ENCODE data around the gene SNX20.

The SNX20 gene

DNA sequence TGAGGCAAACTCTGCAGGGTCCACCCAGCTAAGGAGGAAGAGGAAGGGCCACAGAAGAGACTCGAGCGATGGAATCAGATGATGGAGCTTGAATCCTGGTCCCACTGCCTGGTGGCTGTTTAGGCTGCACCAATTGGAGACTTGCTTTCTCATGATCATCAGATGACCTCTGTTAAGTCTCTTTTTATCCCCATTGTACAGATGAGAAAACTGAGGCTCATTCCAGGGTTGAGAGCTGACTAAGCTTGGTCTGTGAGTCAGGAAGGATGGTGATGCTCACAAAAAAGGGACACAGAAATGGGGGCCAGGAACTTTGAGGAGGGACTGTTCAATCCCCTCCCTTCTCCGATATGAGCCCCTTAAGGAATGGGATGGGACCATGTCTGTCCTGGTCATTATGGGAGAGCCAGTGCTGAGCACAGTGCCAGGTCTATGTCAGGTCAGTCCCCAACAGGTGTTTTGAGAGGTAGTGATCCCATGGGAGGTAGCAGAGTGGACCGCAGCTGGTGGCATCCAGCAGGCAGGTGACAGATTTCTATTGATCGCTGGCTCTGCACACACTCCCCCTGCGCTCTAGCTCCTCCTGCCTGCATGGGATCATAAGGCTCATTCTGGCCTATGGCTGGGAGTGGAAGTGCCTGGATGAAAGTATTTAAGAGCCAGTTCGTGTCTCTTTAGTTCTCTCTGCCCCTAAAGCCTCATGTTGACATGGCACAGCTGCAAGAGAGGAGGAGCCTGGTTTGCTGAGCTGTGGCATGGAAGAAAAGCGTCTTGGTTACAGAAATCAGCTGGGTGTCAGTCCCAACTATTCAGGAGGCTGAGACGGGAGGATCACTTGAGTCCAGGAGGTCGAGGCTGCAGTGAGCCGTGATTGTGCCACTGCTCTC is 27.2 kb downstream of the SNX20 start:
- no peak for DNase-seq

DNA sequence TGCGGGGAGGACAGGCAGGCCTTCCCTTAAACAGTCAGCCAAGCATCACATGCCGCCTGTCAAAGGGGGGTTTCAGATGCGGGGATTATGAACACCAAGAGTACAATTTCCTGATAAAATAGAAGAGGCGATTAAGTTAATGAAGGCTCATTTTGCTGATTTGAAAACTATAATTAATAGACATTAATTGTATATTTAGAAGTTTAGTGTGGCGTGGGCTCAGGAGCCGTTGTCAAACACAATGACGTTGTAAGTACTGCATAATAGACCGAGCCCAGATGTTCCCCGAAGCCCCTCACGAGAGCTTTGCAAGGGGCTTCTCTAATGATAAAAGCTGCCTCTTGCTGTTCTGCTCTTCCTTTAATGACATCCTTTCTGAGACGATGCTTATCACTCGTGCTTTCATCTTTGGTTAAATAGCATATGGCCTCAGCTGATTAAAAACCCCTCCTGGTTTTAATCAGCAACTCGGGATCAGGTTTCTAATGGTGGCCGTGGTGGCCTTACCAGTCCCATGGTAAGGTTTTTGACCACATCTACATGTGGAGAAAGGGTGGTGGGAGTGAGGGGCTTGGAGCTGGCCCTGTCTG is 28.2 kb downstream of the SNX20 start:
- DNase-seq: no peak

DNA sequence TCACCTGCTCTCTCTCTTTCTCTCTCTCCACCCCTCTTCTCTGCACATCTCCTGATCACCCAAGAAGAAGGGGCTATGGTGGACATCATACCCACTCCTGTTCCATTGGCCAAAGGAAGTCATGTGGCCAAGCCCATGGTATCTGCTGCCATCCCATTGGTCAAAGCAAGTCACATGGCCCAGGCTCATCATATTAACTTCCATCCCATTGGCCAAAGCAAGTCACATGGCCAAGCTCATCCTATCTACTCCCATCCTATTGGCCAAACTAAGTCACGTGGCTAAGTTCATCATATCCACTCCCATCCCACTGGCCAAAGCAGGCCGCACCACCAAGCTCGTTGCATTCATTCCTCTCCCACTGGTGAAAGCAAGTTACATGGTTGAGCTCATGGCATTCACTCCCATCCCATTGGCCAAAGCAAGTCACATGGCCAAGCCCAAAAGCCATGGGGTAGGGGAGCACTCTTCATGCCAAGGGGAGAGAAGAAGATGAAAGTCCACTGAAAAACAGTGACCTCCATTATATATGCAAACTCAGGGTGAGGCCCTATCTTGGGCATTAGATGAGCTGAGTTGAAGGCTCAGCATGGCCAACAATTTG is 29.2 kb downstream of the SNX20 start:
- DNase-seq: no peak

DNA sequence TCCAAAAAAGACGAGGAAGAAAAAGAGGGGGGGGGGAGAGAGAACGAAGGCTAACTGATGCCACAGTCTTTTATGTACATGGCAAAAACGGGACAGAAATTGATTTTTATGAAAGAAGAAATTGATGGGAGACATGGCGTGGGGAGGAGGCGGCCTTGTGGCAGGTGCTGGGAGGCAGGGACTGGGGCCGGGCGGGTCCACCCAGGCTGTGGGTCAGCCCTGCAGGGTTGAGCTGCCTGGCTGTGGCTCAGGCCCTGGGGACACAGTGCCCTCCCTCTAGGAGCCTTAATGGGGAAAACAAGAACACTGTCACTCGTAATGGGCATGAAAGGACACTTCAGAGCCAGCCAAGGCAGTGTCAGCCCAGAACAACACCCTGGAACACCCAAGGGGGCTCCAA is 34.8 kb downstream of the SNX20 start:
- no peak for DNase-seq

DNA sequence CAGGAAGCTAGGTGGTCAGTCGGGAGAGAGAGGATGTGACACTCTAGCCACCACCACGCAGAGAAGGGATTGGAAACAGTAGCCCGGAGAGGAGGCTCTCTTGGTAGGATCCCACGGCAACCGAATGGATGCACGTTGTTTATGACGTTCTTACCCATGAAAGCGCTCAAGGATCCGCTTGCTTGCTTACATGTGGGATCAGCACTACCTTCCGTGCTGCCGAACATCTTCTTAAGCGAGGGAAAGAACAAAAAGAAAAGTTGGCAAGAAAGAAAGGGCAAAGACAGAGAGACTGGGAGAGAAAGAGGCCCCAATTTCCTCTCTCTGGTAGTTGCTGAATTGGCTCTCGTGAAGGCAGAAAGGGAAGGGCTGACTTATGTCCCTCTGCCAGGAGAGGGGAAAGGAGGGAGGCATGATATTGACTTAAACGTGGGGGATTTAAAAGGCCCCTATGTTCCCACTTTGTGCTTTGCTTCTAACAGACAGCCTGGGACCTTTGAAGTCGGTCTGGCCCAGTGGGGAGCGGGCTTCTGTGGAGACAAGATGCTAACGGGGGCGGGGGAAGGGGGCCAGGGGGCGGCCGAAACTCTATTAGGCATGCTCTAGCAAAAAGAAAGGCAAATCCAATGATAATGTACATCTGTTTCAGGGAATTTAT is 35.4 kb downstream of the SNX20 start:
- DNase-seq: no peak

DNA sequence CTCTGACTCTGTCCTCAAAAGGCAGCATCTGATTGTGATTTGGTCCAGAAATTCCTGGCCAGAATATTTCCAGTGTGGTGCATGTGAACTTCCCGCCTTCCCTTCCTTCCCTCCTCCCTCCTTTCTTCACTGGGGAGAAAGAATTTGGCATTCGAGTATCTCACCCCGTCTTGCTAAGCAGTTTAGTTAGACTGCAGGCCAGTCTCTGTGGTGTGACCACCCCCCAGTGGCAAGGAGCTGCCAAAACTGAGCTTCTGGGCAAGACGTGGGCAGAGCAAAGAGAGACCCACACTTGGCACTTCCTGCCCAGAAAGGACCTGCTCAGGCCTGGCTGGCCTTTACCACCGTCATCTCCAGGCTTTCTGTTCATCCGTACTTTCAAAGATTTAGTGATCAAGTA is 36.4 kb downstream of the SNX20 start:
- no peak for DNase-seq

DNA sequence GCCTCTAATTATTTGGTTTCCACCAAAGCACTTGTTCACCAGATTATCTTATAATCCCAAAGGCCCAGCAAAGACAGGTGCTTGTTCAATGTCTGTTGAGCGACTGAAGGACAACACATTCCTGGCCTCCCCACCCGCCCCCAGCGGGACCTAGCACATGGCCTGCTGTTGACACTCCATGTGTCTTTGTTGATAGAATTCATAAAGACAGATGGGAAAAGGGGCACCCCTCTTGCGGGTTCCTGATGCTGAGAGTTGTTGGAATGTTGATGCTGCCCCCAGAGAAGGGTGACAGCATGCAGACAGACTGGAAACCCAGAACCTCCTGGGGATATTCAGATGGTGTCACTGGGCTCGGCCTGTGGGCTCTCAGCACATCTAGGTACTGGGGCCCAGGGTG is 36.9 kb downstream of the SNX20 start:
- DNase-seq: no peak

DNA sequence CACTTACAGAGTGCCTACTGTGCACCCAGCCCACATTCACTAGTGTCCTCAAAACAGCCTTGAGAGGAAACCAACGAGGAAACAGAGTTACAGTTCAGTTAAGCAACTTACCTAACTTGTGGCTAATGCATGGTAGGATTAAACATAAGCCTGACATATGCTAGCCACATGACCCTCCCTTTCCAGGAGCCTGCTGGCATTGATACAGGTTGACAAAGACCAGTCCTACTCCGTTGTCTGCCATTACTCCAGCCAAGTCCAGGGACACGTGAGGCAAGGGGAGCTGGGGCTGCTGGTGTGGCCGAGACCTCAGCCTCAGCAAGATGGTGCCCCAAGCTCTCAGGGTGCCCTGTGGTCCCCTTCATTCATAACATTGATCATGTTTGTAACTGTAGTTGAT is 37.9 kb downstream of the SNX20 start:
- no peak for DNase-seq

DNA sequence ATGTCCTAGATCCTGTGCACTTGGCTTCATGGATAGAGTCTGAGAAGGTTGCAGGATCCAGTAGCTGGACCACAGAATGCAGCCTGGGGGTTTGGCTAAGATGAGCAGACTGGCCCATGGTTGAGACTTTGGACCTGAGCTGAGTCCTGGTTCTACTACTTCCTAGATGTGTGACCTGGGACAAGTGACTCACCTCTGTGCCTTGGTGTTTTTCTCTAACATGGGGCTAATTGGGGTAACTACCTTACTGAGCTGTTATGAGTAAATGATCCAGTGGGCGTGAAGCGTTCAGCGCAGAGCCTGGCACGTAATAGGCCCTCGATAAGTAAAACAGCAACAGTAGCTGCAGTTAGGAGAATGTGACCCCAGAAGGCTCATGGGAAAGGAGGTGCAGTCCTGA is 38.8 kb downstream of the SNX20 start:
- DNase-seq: no peak

DNA sequence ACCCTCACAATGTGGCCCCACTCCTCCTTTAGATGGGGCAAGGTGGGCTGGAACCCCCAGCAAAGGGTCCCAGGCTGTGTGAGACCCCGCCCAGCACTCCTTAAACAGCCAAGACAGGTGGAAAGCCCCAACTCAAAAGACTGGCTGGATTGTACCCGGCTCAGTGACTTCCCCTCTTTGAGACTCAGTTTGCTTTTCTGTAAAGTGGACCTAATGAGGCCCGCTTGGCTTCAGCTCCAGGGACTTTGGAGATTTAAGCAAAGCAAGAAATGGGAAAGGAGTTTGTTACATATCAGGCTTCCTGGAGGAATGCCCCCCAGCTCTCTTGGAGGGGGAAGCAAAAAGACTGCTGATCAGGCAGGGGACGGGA is 39.3 kb downstream of the SNX20 start:
- DNase-seq: no peak

DNA sequence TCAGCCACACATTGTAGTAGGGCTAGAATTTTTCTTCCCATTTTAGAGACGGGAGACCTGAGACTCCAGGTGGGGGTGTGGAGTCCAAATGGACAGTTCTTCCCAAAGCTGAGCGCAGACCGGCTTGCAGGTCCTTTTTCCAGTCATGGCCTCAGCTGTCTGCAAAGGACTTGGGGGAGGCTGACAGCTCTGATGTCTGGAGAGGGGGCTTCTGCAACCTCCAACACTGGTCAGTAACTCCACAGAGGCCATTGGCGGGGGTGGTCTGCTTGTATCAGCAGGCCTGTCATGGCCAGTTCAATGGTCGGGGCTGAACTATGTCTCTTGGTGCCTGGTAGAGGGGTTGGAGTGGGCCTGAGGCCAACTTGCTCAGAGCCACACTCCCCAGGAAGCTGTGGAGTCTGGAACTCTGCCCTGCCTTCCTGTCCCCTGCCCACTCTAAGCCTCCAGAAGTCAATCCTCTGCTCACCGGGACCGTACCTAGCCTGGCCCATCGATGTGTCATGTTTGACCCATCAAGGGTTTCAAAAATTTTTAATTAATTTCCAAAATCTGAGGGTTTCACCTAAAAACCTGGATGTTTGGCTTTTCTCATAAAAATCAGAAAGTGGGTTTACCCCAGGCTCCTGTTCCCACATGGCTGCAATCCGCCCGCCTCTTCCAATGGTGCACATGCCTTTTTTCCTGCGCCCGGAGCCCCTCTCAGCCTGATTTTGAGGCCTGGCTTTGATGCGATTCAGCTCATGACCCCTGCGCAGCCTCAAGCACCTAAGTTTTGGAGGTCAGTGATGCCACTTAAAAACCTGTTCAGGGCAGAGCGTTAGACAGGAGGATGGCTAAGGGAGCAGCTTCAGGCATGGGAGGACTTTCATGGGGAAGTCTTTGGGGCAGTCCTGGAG is 39.9 kb downstream of the SNX20 start:
- no peak for DNase-seq

DNA sequence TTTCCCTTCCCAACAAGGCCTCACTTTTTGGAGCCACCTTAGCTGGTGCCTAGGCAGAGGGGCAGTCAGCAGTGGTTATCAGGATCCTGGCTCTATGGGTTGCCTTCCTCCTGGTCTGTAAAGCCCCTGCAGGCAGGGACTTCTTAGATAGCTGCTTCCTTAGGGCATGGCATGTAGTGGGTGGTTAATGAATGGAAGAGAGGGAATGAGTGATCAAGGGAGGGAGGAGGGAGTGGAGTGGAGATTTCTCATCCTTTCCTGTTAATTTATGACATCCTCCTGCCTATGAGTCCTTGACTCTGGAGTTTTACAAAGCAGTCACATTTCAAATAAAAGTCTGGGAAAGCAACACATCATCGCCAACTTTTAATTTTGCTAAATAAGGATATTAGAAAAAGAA is 40.7 kb downstream of the SNX20 start:
- DNase-seq: no peak

DNA sequence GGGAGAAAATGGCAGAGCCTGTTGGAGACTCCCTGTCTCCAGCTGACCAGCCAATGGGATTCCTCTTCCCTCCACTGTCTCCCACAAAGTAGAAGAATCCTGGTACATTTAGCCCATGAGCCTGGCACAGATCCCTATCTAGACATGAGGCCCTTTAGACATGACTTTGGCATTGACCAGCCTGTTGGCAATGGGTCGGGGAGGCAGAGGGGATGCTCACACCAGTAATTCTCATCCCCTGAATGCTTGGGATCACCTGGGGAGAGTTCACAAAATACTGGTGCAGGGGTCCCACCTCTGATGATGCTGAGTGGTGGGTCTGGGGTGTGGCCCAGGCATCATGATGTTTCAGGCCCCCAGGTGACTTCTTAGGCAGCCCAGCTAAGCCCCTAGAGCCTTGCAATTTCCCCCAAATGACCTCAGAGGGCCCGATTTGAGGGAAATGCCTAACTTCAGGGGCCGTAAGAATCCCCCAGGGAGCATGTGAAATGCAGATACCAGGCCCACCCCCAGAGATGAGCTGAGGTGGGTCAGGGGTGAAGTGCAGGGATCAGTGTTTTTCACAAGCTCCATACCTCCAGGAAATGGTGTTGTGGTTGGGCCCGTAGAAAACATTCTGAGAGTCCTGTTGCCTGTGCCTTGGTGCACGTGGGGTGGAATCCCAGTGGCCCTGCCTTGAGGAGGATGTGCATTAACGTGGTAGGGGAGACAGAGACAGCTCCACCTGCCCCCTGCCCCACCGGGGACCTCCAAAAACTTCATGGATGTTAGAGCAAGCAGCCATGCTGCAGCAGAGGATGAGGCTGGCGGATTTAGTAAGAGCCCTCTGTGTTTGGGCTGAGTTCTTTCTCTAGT is 42.1 kb downstream of the SNX20 start:
- DNase-seq: no peak

DNA sequence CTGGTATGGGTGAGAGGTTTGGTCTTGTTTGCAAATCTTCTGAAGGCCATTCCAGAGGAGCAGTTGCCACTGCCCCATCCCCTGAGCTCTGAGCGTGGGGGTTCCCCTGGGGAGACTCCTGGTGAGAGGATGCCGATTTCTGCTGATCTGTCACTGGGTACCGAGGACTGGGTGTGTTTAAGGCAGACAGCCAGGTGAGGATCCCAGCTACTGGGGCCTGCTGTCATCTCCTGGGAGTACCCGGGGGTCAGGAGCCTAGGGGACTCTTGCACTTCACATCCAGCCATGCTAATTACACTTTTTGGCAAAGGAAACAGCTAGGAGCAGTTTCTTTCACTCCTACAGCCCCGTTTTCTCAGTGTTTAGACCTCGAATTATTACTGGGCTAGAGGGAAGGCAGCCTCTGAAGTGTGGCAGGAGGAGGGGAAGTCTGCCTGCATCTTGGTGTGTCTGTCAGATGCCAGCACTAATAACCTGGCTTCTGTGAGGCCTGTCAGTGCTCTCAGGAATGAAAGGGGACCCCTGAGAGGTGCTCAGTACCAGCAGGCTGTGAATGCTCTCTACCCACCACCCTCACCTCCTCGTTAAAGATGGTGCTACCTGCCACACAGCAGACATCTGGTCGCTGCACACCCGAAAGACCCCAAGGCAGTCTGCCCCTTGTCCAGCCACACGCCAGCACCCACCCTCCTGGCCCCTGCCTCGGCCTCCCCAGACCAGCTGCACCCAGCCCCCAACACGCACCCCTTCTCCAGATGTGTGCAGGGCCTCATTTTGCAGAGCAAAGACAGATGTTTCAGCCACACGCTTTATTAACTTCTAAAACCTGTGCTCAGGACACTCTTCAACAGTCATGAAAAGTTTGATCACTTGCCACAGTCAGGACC is 43.2 kb downstream of the SNX20 start:
- no peak for DNase-seq

DNA sequence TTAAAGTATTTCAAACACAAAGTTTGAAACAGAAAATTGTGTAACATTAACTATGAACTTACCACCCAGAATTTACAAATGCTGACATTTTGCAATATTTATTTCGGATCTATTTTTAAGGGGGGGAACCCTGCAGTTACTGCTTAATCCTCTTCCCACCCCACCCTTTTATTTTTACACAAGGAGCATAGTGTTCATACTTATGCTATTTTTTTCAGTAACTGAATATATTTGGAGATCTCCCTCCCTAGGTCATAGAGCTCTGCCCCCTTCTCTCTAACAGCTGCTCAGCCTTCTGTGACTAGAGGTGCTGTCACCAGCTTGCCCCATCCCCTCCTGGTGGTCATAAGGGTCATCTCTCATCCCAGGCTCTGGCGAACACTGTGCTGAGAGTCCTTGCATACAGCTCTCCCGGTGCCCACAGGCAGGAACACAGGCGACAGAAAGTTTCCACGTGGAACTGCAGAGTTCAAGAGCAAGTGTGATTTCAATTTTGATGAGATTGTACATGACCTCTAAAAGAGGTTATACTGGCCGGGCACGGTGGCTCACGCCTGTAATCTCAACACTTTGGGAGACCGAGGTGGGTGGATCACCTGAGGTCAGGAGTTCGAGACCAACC is 44.2 kb downstream of the SNX20 start:
- DNase-seq: no peak

DNA sequence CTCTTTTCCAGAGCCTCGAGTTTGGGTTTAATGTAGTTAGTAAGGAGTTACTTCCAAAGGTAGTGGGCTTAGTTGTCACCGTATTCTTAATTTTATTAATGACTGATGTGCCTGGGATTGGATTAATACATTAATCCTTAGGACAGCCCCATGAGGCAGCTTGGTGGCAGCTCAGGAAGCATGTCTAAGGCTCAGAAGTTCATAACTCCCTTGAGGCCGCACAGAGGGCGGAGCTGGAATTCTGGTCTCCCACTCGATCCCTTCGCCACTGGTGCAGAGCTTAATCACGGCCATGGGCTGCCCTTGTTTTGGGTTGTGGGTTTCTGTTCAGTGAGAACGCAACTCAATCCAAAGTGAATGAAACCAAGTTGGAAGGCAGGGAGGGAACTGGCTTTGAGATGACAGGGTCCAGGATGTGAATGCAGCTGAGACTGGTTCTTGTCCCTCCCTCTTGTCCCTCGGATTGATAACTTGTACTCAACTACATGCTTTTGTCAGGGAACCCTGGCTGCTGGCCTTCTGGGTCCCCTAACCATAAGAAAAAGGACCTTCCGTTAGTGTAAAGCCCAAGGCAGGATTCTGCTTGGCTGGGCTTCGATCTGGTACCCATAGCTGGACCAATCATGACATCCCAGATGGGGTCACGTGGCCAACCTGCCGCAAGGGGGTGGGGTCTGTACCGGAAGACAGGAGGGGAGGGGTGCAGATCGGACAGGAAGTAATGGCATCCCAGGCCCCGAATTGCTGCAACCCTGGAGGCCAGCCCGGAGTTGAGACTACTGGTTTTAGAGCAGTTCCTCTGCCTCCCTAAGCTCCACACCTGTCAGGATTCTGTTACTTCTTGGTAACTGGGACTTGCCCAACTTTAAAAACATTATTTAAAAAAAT is 45.4 kb downstream of the SNX20 start:
- no peak for DNase-seq

DNA sequence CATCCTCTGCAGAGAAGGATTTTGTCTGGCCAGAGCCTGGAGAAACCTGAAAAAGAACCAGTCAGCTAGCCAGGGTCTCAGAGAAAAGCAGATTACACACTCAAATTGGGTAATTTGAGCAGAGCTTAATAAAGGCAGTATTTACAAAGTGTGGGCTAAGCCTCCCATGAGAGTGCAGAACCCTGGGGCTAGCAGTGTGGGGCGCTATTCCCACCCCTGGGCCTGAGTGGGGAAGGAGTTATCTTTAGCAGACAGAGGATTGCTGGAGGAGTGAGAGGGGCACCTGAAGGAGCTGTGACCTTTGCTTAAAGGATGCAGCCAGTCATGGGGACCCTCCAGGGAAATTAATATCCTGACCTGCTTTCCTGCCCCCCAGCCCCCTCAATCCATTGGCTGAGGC is 46.2 kb downstream of the SNX20 start:
- no peak for DNase-seq

DNA sequence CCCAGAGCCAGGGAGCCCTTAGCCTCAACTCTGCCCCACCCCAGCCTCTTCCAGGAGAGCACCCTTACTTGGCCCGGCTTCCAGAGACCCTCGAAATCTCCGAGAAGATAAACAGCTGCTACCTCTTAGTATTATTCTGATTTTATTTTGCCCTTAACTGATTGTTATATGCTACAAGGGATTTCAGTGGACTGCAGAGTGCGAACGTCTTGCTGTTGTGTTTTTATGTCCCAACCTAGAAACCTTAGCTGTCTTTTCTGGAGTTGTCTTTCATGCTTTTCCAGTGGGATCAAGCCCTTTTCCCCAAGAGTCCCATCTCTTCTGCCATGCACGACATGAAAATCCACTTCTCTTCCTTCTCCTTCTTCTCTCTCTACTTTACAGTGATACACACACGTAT is 47.0 kb downstream of the SNX20 start:
- no peak for DNase-seq
